Fibroblast of the aortic adventitia (primary cell): ENCODE measurements around the gene SGO2. TPM values are rescaled to one million over a fixed set of nuclear protein-coding genes. Genes with fewer than 3 reads are reported as not detected.

Source experiments
- DNase-seq: peaks from one replicate; pipeline ENCODE4 v3.0.0-alpha.2; 2010; ENCODE audit warnings: low read depth
- H3K4me3 ChIP-seq: 2 replicates; pipeline ENCODE4 v1.5.1; 2011; ENCODE audit warnings: low read depth, mild to moderate bottlenecking, control low read depth, low read length, moderate library complexity
- total RNA-seq: library from RNA; depleted of rRNA; stranded (reverse); fragments of >200 nt; gene quantifications from 2 replicates; pipeline ENCODE4 v1.2.3, GENCODE V29; 2012; ENCODE audit warnings: low replicate concordance
- TF ChIP-seq, protein P1 (sequence below): IDR thresholded peaks from 2 replicates; pipeline ENCODE4 v1.5.1; 2011; ENCODE audit warnings: mild to moderate bottlenecking, low read length, control low read depth, inconsistent platforms; ENCODE audit not compliant: insufficient read depth

Gene SGO2
- total RNA-seq, 1 donor = 23.3 TPM

DNA sequence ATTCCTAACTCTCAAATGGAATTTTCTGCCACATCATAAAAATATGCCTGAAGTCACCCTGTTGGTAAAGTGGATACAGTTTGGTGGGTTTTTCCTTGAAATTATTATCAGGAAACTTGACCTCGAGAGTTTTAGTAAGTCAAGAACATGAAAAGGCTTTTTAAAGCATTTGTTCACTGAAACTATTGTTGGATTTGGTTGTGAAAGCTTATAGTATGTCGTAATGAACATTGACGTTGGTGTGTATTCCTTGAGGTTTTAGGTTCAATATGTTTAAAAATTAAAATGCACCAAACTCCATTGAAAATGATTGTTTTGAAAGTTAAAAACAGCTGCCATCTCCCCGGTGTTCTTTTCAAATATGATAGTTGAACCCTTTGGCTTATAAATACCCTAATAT, 90.6 kb downstream of the SGO2 start:
- TF ChIP-seq, protein P1, sequence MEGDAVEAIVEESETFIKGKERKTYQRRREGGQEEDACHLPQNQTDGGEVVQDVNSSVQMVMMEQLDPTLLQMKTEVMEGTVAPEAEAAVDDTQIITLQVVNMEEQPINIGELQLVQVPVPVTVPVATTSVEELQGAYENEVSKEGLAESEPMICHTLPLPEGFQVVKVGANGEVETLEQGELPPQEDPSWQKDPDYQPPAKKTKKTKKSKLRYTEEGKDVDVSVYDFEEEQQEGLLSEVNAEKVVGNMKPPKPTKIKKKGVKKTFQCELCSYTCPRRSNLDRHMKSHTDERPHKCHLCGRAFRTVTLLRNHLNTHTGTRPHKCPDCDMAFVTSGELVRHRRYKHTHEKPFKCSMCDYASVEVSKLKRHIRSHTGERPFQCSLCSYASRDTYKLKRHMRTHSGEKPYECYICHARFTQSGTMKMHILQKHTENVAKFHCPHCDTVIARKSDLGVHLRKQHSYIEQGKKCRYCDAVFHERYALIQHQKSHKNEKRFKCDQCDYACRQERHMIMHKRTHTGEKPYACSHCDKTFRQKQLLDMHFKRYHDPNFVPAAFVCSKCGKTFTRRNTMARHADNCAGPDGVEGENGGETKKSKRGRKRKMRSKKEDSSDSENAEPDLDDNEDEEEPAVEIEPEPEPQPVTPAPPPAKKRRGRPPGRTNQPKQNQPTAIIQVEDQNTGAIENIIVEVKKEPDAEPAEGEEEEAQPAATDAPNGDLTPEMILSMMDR = no peak
- no peak overlapping the region for H3K4me3 ChIP-seq
- peak; percentile 62 for DNase-seq

DNA sequence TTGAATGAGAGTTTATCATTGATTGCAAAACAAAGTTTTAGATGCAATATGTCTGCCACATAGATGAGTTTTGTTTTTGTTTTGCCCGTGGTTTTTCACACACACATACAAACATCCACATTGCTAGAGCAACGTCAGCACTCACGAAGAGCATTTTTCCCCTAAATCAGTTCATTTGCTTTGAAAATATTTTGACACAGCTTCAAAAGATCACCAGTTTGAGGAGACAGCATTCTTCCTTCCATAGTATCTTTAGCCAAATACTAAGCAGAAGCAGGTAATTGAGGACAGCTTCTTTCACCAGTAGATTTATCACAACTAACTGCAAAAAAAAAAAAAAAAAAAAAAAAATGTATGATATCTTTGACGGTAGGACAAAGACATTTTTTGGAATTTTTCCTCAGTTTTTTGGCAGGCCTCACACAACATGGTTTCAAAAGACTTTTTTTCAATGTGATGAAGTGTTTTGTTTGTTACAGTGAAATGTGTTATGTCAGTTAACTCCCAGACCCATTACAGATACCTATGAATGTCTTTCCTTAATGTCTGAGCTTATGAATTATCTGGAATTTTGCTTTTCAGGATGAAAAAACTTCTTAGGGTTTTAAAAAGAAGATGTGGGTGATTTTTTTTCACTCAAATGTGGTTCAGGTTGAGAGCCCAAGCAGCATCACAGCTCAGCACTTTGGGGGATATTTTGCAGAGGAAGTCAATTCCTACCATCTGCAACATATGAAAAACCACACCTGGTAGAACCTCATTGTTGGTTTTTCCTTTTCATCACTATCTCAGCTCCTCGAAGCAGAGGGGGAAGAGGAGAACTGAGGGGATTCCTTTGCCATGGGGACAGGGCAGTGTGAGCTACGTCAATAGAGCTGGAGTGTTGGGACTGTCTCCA, 91.4 kb downstream of the SGO2 start:
- TF ChIP-seq, protein P1 = no peak
- H3K4me3 ChIP-seq = no peak overlapping the region
- DNase-seq = peak; percentile 87

DNA sequence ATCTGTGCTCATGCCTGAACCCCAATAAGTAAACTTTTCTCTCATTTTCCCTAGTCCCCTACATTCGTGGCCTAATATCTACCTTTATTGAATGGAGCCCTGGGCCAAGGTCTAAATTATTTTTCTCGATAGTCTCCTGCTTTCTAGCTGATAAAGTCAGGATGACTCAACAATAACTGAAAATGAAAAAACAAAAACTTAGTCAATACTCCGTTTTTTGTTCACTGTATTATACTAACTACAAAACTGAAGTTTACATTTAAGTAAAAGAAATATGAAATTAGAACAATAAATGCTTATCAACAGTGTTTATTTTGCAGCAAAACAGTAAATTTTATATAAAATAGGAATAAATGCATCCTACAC, 92.0 kb downstream of the SGO2 start:
- H3K4me3 ChIP-seq = no peak overlapping the region

DNA sequence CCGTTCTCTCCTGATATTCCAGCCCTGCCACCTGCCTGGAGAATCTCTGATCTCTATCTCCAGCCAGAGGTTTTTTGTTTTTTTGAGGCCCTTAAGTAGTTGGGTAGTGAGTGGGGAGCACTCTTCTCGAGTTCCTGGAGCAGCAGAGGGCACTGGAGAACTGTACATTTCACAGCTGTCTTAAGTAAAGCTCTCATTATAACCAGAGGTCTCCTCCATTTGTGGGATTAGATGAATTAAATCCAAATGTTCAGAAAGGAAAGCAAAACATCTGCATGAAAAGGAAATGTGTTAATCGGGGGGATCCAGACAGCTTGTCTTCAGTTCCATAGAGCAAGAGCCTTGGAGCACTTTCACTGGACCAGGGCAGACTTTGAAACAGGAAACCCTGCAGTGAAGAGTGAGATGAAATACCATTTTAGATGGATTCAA, 92.6 kb downstream of the SGO2 start:
- DNase-seq = peak; percentile 87
- TF ChIP-seq, protein P1 = peak; percentile 50
- no peak overlapping the region for H3K4me3 ChIP-seq

More for the DNA sequence above, 92.0 kb downstream of the SGO2 start:
- TF ChIP-seq, protein P1 = no peak
- DNase-seq = no peak

DNA sequence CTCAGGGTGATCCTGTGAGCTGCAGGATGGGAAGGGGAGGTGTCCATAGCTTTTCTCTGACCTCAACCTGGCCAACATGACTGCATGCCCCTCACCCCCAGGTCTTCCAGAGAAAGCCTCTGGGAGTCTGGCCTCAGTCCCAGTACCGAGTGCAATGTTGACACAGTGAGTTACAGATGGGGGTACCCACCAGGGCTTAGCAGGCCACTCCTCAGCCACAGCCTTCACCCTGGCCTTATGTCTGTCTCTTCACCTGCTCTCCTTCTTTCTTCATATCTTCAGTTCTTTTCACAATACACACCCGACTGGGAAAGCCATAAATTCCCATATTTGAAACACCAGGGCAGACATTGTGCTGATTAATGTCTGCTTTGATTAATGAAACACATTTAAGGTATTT, 93.3 kb downstream of the SGO2 start:
- TF ChIP-seq, protein P1 = no peak
- no peak overlapping the region for H3K4me3 ChIP-seq
- DNase-seq = no peak

DNA sequence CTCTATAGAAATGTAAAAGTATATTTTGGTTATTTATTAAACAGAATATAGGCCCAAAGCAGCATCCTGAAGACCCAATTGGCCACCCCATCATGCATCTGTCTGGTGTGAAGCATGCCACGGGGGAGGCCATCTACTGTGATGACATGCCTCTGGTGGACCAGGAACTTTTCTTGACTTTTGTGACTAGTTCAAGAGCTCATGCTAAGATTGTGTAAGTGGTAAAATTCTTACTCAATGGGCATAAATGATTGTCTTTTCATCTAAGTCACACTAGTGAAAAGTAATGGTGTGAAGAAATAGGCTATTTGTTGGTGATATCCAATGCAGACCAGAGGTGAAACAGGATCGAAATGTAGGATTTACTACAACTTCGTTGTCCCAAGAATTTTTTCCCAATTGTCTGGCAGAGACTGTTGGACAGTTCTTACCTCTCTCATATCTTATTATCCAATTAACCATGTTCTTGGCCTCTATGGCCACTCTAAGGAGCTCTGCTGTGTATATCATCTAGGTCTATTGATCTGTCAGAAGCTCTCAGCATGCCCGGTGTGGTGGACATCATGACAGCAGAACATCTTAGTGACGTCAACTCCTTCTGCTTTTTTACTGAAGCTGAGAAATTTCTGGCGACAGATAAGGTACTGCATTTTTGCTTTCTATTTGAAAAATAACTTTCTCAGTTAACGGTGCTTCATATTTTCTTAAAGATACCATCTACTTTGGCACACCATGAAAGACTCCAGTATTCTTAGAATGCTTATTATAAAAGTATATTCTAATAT, 94.8 kb downstream of the SGO2 start:
- TF ChIP-seq, protein P1 = no peak

More for the DNA sequence above, 94.8 kb downstream of the SGO2 start:
- H3K4me3 ChIP-seq = no peak overlapping the region
- DNase-seq = no peak
